ENCODE results near the gene KRTAP10-12.

DNA sequence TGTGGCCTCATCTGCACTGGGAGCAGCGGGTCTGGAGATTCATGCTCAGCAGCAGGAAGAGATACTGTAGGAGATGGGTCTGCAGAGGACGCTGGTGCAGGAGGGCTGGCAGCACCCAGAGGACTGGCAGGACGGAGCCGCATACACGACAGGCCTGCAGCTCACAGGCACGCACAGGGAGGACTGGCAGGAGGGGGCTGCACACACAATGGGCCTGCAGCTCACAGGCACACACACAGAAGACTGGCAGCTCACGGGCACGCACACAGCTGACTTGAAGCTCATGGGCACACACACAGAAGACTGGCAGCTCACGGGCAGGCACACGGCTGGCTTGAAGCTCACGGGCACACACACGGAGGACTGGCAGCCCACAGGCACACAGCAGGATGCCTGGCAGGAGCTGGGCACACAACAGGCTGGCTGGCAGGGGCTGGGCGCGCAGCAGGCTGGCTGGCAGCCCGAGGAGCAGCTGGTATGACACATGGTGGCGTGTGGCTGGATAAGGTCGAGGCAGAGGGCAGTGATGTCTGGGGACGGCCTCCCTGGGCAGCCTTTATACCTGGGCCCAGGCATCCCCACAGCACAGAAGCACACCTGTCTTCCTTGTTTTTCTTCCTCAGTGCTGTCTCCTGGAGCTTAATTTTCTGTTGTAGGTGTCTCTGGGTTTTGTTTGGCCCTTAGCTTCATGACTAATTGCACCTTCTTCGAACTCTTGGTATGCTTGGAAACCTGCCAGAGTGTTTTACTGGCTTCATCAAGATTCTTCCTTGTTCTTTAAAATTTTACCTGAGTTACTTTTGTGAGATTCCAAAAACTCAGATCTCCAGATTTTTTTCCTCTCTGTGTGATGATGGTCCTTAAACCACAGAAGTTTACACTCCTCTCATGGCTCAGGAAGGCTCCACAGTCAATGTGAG, 30.3 kb upstream of the KRTAP10-12 start, which contains the start of gene KRTAP12-2:
- TF ChIP-seq, protein P1, sequence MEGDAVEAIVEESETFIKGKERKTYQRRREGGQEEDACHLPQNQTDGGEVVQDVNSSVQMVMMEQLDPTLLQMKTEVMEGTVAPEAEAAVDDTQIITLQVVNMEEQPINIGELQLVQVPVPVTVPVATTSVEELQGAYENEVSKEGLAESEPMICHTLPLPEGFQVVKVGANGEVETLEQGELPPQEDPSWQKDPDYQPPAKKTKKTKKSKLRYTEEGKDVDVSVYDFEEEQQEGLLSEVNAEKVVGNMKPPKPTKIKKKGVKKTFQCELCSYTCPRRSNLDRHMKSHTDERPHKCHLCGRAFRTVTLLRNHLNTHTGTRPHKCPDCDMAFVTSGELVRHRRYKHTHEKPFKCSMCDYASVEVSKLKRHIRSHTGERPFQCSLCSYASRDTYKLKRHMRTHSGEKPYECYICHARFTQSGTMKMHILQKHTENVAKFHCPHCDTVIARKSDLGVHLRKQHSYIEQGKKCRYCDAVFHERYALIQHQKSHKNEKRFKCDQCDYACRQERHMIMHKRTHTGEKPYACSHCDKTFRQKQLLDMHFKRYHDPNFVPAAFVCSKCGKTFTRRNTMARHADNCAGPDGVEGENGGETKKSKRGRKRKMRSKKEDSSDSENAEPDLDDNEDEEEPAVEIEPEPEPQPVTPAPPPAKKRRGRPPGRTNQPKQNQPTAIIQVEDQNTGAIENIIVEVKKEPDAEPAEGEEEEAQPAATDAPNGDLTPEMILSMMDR (IDR thresholded peaks at IDR 0.05) = no peak
- no peak for TF ChIP-seq POLR2A (IDR thresholded peaks at IDR 0.05)
